Endothelial cell of umbilical vein (primary cell): ENCODE data around the gene FXYD3.

Experiments used
- EZH2 ChIP-seq: IDR thresholded peaks from 2 replicates; pipeline ENCODE4 v1.6.1; 2012; ENCODE audit warnings: borderline replicate concordance, low read depth, mild to moderate bottlenecking, moderate library complexity, low read length, inconsistent platforms; ENCODE audit not compliant: severe bottlenecking
- FOS ChIP-seq: IDR thresholded peaks from 2 replicates; pipeline ENCODE4 v1.6.1; 2011; ENCODE audit warnings: mild to moderate bottlenecking, low read length, moderate library complexity, borderline replicate concordance; ENCODE audit not compliant: insufficient read depth
- GATA2 ChIP-seq: IDR thresholded peaks from 2 replicates; pipeline ENCODE4 v1.7.0; 2011; ENCODE audit warnings: low read depth, mild to moderate bottlenecking, moderate library complexity, mixed read lengths, low read length; ENCODE audit not compliant: insufficient read length, insufficient read depth
- JUN ChIP-seq: IDR thresholded peaks from 2 replicates; pipeline ENCODE4 v1.6.1; 2011; ENCODE audit warnings: borderline replicate concordance, low read depth; ENCODE audit not compliant: insufficient read length, insufficient read depth
- MYC ChIP-seq: IDR thresholded peaks from one replicate; pipeline ENCODE4 v1.6.1; 2011; ENCODE audit warnings: mild to moderate bottlenecking, low read depth, low read length
- POLR2A ChIP-seq: IDR thresholded peaks from 2 replicates; pipeline ENCODE4 v1.6.1; 2012; ENCODE audit warnings: low read depth, mild to moderate bottlenecking, control low read depth, low read length
- POLR2AphosphoS5 ChIP-seq: IDR thresholded peaks from 2 replicates; pipeline ENCODE4 v1.6.1; 2012; ENCODE audit warnings: low read depth, mild to moderate bottlenecking, control low read depth, low read length, moderate library complexity; ENCODE audit not compliant: insufficient read depth
- TF ChIP-seq, protein P1 (sequence below), 2 donors: IDR thresholded peaks; 1 replicate in 1 of 2; 2 replicates in 1 of 2; pipeline ENCODE4 v1.5.1; 2011; ENCODE audit warnings: low read length in 2 of 2, mild to moderate bottlenecking in 2 of 2, moderate library complexity in 2 of 2, control low read depth in 1 of 2, inconsistent platforms in 1 of 2, low read depth in 1 of 2; ENCODE audit not compliant: insufficient read depth in 1 of 2; ENCODE audit errors: extremely low read depth in 1 of 2
- TF ChIP-seq, protein P2 (sequence below): IDR thresholded peaks from 2 replicates; pipeline ENCODE4 v1.6.1; 2011; ENCODE audit not compliant: insufficient read depth, insufficient read length

DNA sequence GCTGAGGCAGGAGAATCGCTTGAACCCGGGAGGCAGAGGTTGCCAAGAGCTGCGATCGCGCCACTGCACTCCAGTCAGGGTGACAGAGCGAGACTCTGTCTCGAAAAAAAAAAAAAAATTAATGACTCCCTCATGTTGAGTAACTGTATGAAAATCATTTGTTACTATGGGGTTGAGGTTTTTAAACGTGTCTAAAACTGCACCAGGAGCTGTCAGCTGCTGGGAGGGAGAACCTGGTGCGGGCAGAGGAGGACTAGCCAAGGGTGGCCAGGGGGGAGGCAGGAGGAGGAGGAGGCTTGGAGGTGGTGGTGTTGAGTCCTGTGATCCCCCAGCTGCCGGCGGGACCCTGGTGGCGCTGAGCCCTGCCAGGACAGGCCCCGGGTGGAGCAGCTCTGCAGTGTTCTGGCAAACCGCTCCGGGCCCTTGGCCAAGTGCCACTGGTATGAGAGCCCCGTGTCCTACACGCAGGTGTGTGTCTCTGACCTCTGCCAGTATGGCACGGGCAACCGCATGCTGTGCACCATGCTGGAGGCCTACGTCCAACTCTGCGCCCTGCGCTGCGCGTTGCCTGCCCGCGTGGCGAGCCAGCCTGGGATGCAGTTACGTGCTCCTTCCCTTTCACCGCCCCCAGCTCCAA, 17.1 kb upstream of the FXYD3 start:
- TF ChIP-seq, protein P1, sequence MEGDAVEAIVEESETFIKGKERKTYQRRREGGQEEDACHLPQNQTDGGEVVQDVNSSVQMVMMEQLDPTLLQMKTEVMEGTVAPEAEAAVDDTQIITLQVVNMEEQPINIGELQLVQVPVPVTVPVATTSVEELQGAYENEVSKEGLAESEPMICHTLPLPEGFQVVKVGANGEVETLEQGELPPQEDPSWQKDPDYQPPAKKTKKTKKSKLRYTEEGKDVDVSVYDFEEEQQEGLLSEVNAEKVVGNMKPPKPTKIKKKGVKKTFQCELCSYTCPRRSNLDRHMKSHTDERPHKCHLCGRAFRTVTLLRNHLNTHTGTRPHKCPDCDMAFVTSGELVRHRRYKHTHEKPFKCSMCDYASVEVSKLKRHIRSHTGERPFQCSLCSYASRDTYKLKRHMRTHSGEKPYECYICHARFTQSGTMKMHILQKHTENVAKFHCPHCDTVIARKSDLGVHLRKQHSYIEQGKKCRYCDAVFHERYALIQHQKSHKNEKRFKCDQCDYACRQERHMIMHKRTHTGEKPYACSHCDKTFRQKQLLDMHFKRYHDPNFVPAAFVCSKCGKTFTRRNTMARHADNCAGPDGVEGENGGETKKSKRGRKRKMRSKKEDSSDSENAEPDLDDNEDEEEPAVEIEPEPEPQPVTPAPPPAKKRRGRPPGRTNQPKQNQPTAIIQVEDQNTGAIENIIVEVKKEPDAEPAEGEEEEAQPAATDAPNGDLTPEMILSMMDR (IDR thresholded peaks at IDR 0.05; ENCODE audit: extremely low read depth in 1 of 2, insufficient read depth in 1 of 2, low read depth in 1 of 2, low read length in 2 of 2) = no peak
- TF ChIP-seq MYC (no peak), JUN (no peak), EZH2 (no peak), POLR2AphosphoS5 (no peak), POLR2A (no peak), FOS (no peak), GATA2 (no peak)
- TF ChIP-seq, protein P2, sequence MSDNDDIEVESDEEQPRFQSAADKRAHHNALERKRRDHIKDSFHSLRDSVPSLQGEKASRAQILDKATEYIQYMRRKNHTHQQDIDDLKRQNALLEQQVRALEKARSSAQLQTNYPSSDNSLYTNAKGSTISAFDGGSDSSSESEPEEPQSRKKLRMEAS = no peak
